ENCODE data around the gene HDAC4.

Gene HDAC4

DNA sequence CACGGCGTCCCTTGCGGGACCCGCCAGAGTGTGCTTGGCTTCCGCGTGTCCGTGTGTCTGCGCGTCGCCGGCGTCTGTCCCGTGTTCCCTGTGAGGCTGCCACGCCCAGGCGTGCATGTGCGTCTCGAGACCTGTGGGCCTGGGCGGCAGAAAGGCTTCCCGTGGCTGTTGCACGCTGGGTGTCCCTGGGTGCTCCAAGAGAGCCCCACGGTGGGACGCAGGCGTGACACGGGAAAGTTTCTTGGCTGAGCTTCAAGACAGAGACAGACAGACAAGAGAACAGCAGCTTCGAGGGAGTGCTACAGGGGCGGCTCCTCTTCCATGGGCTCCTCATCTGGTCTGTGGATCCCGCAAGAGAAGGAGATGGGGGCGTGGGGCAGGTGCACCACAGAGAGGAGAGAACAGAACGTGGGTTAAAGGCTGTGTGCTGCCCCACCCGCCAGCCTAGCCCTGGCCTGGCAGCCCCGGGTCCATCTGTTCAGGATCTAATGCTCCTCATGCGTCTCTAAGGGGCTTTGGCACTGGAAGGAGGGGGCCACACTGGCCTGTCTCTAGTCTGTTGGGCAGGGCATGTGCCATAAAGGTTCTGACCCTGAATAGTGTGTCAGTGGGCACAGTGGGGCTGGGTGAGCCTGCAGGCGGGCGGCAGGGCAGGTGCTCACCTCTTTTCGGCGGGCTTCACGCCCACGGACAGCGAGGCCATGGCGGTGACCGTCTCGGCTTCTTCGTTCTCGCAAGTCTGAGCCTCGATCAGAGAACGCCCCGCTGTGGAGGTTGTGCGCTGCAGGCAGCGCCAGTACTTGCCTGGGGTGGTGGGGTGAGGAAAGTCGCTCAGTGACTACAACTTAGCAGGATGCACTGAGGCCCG is 347.8 kb downstream of the HDAC4 start:
- Histone ChIP-seq H3K9me3 (ENCODE audit: insufficient read depth, low read depth, low read length) (no peaks in the 10 kb centered on the region), H3K4me3 (ENCODE audit: low read length, poor library complexity, severe bottlenecking) (no peak overlapping the region), H3K4me2 (ENCODE audit: low read depth, low read length, poor library complexity, severe bottlenecking) (no peak overlapping the region), H3K79me2 (ENCODE audit: insufficient read depth, low read length) (no peaks in the 10 kb centered on the region), H3K27me3 (ENCODE audit: insufficient read depth, low read length, poor library complexity, severe bottlenecking) (no peaks in the 10 kb centered on the region), H3F3A (ENCODE audit: low read depth) (no peaks in the 10 kb centered on the region), H3K9ac (ENCODE audit: low read depth, low read length, poor library complexity, severe bottlenecking) (no peak overlapping the region), H3K4me1 (ENCODE audit: insufficient read depth, low read length, poor library complexity, severe bottlenecking) (no peaks in the 10 kb centered on the region), H3K9me2 (replicated peaks; ENCODE audit: low read depth, low read length) (no peaks in the 10 kb centered on the region), H4K20me1 (ENCODE audit: insufficient read depth, low read length, poor library complexity, severe bottlenecking) (no peaks in the 10 kb centered on the region), H2AFZ (ENCODE audit: low read length) (no peak overlapping the region), H3K36me3 (ENCODE audit: insufficient read depth, low read length) (peaks cover 13% of the 10 kb centered on the region; the same call in 1 of the 2 replicates)
- TF ChIP-seq EZH2phosphoT487 (IDR thresholded peaks at IDR 0.05; ENCODE audit: borderline replicate concordance), result no peak
- TF ChIP-seq, protein P1, sequence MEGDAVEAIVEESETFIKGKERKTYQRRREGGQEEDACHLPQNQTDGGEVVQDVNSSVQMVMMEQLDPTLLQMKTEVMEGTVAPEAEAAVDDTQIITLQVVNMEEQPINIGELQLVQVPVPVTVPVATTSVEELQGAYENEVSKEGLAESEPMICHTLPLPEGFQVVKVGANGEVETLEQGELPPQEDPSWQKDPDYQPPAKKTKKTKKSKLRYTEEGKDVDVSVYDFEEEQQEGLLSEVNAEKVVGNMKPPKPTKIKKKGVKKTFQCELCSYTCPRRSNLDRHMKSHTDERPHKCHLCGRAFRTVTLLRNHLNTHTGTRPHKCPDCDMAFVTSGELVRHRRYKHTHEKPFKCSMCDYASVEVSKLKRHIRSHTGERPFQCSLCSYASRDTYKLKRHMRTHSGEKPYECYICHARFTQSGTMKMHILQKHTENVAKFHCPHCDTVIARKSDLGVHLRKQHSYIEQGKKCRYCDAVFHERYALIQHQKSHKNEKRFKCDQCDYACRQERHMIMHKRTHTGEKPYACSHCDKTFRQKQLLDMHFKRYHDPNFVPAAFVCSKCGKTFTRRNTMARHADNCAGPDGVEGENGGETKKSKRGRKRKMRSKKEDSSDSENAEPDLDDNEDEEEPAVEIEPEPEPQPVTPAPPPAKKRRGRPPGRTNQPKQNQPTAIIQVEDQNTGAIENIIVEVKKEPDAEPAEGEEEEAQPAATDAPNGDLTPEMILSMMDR (conservative IDR thresholded peaks at IDR 0.05; ENCODE audit: low read length), result no peak

DNA sequence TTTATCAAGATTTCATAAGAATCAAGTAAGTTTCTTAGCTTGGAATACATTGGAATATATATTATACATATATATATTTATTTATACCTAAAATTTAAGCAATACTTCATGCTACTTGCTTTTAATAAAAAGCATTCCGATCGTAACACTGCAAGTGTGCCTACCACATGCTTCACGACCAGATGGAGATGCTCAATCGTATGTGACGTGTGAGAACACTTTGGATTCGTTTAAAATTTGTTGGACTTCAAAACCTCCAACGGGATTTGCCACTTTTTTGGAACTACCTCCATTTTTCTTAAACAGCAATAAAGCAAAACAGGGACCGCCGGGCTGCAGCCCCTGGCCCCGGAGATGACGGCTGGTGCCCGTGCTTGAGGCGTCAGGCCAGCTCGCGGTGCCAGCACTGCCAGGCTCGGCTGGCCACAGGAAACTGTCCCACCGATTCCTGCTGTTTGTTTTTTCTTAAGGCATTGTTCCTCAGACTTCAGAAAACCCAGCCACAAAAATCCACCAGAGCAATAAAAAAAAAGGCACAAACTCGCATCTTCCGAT is 348.9 kb downstream of the HDAC4 start:
- Histone ChIP-seq H3K9me2 (replicated peaks; ENCODE audit: low read depth, low read length) (no peaks in the 10 kb centered on the region), H3K9me3 (ENCODE audit: insufficient read depth, low read depth, low read length) (no peaks in the 10 kb centered on the region), H3K36me3 (ENCODE audit: insufficient read depth, low read length) (peaks cover 13% of the 10 kb centered on the region; the same call in 1 of the 2 replicates), H3K4me3 (ENCODE audit: low read length, poor library complexity, severe bottlenecking) (no peak overlapping the region), H3K79me2 (ENCODE audit: insufficient read depth, low read length) (no peaks in the 10 kb centered on the region), H3K27me3 (ENCODE audit: insufficient read depth, low read length, poor library complexity, severe bottlenecking) (no peaks in the 10 kb centered on the region), H4K20me1 (ENCODE audit: insufficient read depth, low read length, poor library complexity, severe bottlenecking) (no peaks in the 10 kb centered on the region), H3K4me1 (ENCODE audit: insufficient read depth, low read length, poor library complexity, severe bottlenecking) (no peaks in the 10 kb centered on the region), H3K9ac (ENCODE audit: low read depth, low read length, poor library complexity, severe bottlenecking) (no peak overlapping the region), H3K4me2 (ENCODE audit: low read depth, low read length, poor library complexity, severe bottlenecking) (no peak overlapping the region), H3F3A (ENCODE audit: low read depth) (no peaks in the 10 kb centered on the region), H2AFZ (ENCODE audit: low read length) (no peak overlapping the region)
- TF ChIP-seq EZH2phosphoT487 (IDR thresholded peaks at IDR 0.05; ENCODE audit: borderline replicate concordance), result no peak
- TF ChIP-seq, protein P1 (conservative IDR thresholded peaks at IDR 0.05; ENCODE audit: low read length), result no peak

DNA sequence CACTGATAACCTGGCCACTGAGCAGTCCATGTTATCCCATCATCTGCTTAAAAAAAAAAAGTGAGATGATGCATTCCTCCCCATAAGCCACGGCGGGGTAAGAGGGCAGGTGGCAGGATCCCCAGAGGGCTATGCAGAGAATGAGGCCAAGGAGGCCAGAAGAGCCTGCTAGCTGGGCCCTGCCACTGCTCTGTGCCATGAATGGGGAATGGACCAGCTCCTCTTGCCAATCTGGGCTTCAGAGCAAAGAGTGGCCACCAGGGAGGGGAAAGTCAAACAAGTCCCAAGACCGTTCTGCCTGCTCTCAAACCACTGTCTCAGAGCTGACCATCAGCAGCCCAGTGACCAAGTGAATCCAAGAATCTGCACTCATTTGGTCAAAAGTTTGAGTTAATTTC is 350.6 kb downstream of the HDAC4 start:
- Histone ChIP-seq H2AFZ (ENCODE audit: low read length) (no peak overlapping the region), H3K27me3 (ENCODE audit: insufficient read depth, low read length, poor library complexity, severe bottlenecking) (no peaks in the 10 kb centered on the region), H3F3A (ENCODE audit: low read depth) (no peaks in the 10 kb centered on the region), H3K9ac (ENCODE audit: low read depth, low read length, poor library complexity, severe bottlenecking) (no peak overlapping the region), H3K9me2 (replicated peaks; ENCODE audit: low read depth, low read length) (no peaks in the 10 kb centered on the region), H3K36me3 (ENCODE audit: insufficient read depth, low read length) (peaks cover 13% of the 10 kb centered on the region; the same call in 1 of the 2 replicates), H3K4me1 (ENCODE audit: insufficient read depth, low read length, poor library complexity, severe bottlenecking) (no peaks in the 10 kb centered on the region), H3K79me2 (ENCODE audit: insufficient read depth, low read length) (no peaks in the 10 kb centered on the region), H4K20me1 (ENCODE audit: insufficient read depth, low read length, poor library complexity, severe bottlenecking) (no peaks in the 10 kb centered on the region), H3K9me3 (ENCODE audit: insufficient read depth, low read depth, low read length) (no peaks in the 10 kb centered on the region), H3K4me3 (ENCODE audit: low read length, poor library complexity, severe bottlenecking) (no peak overlapping the region), H3K4me2 (ENCODE audit: low read depth, low read length, poor library complexity, severe bottlenecking) (no peak overlapping the region)
- no peak for TF ChIP-seq EZH2phosphoT487 (IDR thresholded peaks at IDR 0.05; ENCODE audit: borderline replicate concordance)
- TF ChIP-seq, protein P1 (conservative IDR thresholded peaks at IDR 0.05; ENCODE audit: low read length), result no peak

Data from Loucy (cell line).